Measurements from ENCODE around the gene DPP9. TPM values are rescaled to one million over a fixed set of nuclear protein-coding genes. Genes with fewer than 3 reads are reported as not detected.

The DPP9 gene
- total and polyA plus RNA-seq, 2 of the 13 experiments (the other 11 are each of a cell fraction or from before 2014, with no cell fraction given), result 8.4 to 25.8 TPM

DNA sequence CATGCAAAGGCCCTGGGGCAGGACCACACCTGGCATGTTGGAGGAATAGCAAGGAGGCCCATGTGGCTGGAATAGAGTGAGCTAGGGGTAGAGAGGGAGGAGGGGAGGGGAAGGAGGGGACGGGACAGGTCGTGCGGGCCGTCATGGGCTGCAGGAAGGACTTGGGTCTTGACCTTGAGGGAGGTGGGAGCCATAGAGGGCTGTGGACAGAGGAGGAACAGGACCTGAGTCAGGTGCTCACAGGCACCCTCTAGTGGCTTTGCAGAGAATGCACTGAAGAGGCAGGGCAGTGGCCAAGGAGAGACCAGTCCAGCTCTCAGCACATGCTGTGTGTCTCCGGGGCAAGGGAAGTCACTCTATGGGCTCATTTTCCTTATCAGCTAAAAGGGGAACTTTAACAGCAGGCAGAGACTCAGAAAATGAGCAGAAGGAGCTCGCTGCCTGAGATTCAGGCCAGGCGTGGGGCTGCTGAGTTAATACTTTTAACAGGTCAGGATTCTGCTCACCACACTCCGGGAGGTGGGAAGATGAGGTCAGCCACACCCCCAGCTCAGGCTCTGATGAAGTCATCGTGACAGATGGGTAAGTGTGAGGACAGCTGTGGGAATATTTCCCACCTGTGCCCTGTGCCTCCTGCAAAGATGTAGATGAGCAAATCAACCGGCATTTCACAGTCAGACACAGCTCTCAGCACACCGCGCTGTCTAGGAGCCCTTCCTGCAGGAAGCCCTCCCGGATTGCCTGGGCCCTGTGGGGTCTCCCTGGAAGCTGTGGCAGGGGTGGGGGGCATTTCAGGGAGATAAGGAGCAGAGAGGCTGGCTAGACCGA is 90.3 kb downstream of the DPP9 start (continued):
- TF ChIP-seq ZNF609 (CRISPR knock-in tag; IDR thresholded peaks at IDR 0.05; ENCODE audit: borderline replicate concordance) (no peak), MZF1 (CRISPR knock-in tag; IDR thresholded peaks at IDR 0.05; ENCODE audit: borderline replicate concordance) (no peak), CBFB (CRISPR knock-in tag; IDR thresholded peaks at IDR 0.05) (no peak), AGO1 (IDR thresholded peaks at IDR 0.05; ENCODE audit: low read depth, low read length, poor library complexity, severe bottlenecking) (no peak), ZBTB43 (CRISPR knock-in tag; conservative IDR thresholded peaks at IDR 0.05) (no peak), RFX5 (IDR thresholded peaks at IDR 0.05; ENCODE audit: low read depth, low read length) (no peak), ATF2 (CRISPR knock-in tag; IDR thresholded peaks at IDR 0.05) (0 out of 2 replicates have a peak, but pooled peaks have one; percentile 23), AHR (CRISPR knock-in tag; IDR thresholded peaks at IDR 0.05) (no peak), SNAPC2 (CRISPR knock-in tag; IDR thresholded peaks at IDR 0.05) (no peak), FIP1L1 (IDR thresholded peaks at IDR 0.05; ENCODE audit: borderline replicate concordance, insufficient read depth, low read depth, low read length) (no peak)
- TF ChIP-seq, protein P1, sequence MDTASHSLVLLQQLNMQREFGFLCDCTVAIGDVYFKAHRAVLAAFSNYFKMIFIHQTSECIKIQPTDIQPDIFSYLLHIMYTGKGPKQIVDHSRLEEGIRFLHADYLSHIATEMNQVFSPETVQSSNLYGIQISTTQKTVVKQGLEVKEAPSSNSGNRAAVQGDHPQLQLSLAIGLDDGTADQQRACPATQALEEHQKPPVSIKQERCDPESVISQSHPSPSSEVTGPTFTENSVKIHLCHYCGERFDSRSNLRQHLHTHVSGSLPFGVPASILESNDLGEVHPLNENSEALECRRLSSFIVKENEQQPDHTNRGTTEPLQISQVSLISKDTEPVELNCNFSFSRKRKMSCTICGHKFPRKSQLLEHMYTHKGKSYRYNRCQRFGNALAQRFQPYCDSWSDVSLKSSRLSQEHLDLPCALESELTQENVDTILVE (CRISPR knock-in tag; IDR thresholded peaks at IDR 0.05), result no peak
- TF ChIP-seq, protein P2, sequence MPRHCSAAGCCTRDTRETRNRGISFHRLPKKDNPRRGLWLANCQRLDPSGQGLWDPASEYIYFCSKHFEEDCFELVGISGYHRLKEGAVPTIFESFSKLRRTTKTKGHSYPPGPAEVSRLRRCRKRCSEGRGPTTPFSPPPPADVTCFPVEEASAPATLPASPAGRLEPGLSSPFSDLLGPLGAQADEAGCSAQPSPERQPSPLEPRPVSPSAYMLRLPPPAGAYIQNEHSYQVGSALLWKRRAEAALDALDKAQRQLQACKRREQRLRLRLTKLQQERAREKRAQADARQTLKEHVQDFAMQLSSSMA (CRISPR knock-in tag; IDR thresholded peaks at IDR 0.05), result no peak
